ENCODE data around the gene PTPRE. TPM values are rescaled to one million over a fixed set of nuclear protein-coding genes. Genes with fewer than 3 reads are reported as not detected.

PTPRE gene
- total RNA-seq, 1 experiment from 2014 or later = 7.9 TPM

GRCh38 chr10:128116851-128117615 lies 210.1 kb downstream of the PTPRE start:
- Histone ChIP-seq H3K9me3 (ENCODE audit: insufficient read depth, low read depth) (no peaks in the 10 kb centered on the region), H3K4me1 (replicated peaks; ENCODE audit: insufficient read depth) (no peaks in the 10 kb centered on the region), H3K27me3 (ENCODE audit: insufficient read depth, low read depth) (no peaks in the 10 kb centered on the region), H2AFZ (no peak overlapping the region), H3K79me2 (ENCODE audit: low read depth) (peaks cover 33% of the 10 kb centered on the region), H3F3A (ENCODE audit: insufficient read depth, low read depth) (no peaks in the 10 kb centered on the region), H3K27ac (no peak overlapping the region), H4K20me1 (ENCODE audit: insufficient read depth) (0 out of 2 replicates have a peak, but pooled peaks cover 2% of the 10 kb centered on the region), H3K36me3 (ENCODE audit: low read depth) (peaks cover 35% of the 10 kb centered on the region; the same call in 1 of the 2 replicates), H3K4me2 (no peak overlapping the region), H3K9me2 (ENCODE audit: insufficient read depth) (no peaks in the 10 kb centered on the region), H3K4me3 (no peak overlapping the region)
- DNase-seq = no peak
- TF ChIP-seq CTCF (conservative IDR thresholded peaks at IDR 0.05) (no peak; the same call in 1 of the 2 replicates), EZH2 (IDR thresholded peaks at IDR 0.05; ENCODE audit: low read depth) (no peak)
- ChIA-PET POLR2A (ENCODE audit: unreplicated experiment) (interaction anchor here (0.6 kb wide), 1 partner anchor 17 kb away, joined by 6 read pairs; no protein-coding TSS in a partner anchor), CTCF (interaction anchor here (0.6 kb wide), 1 partner anchor 83 kb away, joined by 4 read pairs; no protein-coding TSS in a partner anchor)
- intact Hi-C loops (cut with micrococcal nuclease; ENCODE audit: unreplicated experiment) = no loop called here
- no TSS peak for BruUV-seq (replicated peaks)

- H3K4me3 ChIP-seq = no peak overlapping the region
- POLR2A ChIA-PET (ENCODE audit: unreplicated experiment) = no interaction called here
- peaks cover 73% of the 10 kb centered on the region for H3K79me2 ChIP-seq (ENCODE audit: low read depth)
- no peaks in the 10 kb centered on the region for H3K9me3 ChIP-seq (ENCODE audit: insufficient read depth, low read depth)
- DNase-seq = no peak
- no peaks in the 10 kb centered on the region for H3F3A ChIP-seq (ENCODE audit: insufficient read depth, low read depth)
- H3K27me3 ChIP-seq (ENCODE audit: insufficient read depth, low read depth) = no peaks in the 10 kb centered on the region
- H3K36me3 ChIP-seq (ENCODE audit: low read depth) = peaks cover 32% of the 10 kb centered on the region
- CTCF ChIA-PET = no interaction called here
- no peaks in the 10 kb centered on the region for H3K9me2 ChIP-seq (ENCODE audit: insufficient read depth)
- H2AFZ ChIP-seq = no peak overlapping the region
- H3K27ac ChIP-seq = no peak overlapping the region
- no peak overlapping the region for H3K4me2 ChIP-seq
- intact Hi-C loops (cut with micrococcal nuclease; ENCODE audit: unreplicated experiment) = no loop called here
- no peak for TF ChIP-seq CTCF (conservative IDR thresholded peaks at IDR 0.05)
- no peak for TF ChIP-seq EZH2 (IDR thresholded peaks at IDR 0.05; ENCODE audit: low read depth)
- 0 out of 2 replicates have a peak, but pooled peaks cover 2% of the 10 kb centered on the region for H4K20me1 ChIP-seq (ENCODE audit: insufficient read depth)
- BruUV-seq (replicated peaks) = no TSS peak
- peaks cover 18% of the 10 kb centered on the region for H3K4me1 ChIP-seq (replicated peaks; ENCODE audit: insufficient read depth)
Measured at GRCh38 chr10:128121750-128122412, 215.0 kb downstream of the PTPRE start.

GRCh38 chr10:128122931-128123330 lies 216.0 kb downstream of the PTPRE start:
- Histone ChIP-seq H3K36me3 (ENCODE audit: low read depth) (peaks cover 29% of the 10 kb centered on the region), H4K20me1 (ENCODE audit: insufficient read depth) (0 out of 2 replicates have a peak, but pooled peaks cover 2% of the 10 kb centered on the region), H3K9me2 (ENCODE audit: insufficient read depth) (no peaks in the 10 kb centered on the region), H3K4me1 (replicated peaks; ENCODE audit: insufficient read depth) (peaks cover 22% of the 10 kb centered on the region), H3K79me2 (ENCODE audit: low read depth) (peaks cover 73% of the 10 kb centered on the region), H3F3A (ENCODE audit: insufficient read depth, low read depth) (no peaks in the 10 kb centered on the region), H3K4me3 (no peak overlapping the region), H3K27ac (no peak overlapping the region), H3K9me3 (ENCODE audit: insufficient read depth, low read depth) (no peaks in the 10 kb centered on the region), H3K4me2 (peak overlapping the region; percentile 91; the same call in 1 of the 2 replicates), H3K27me3 (ENCODE audit: insufficient read depth, low read depth) (no peaks in the 10 kb centered on the region), H2AFZ (no peak overlapping the region)
- ChIA-PET CTCF (no interaction called here), POLR2A (ENCODE audit: unreplicated experiment) (no interaction called here)
- no peak for DNase-seq
- intact Hi-C loops (cut with micrococcal nuclease; ENCODE audit: unreplicated experiment) = no loop called here
- no TSS peak for BruUV-seq (replicated peaks)
- TF ChIP-seq EZH2 (IDR thresholded peaks at IDR 0.05; ENCODE audit: low read depth) = no peak
- no peak for TF ChIP-seq CTCF (conservative IDR thresholded peaks at IDR 0.05)
